Measurements from ENCODE around the gene RRAGC. TPM values are rescaled to one million over a fixed set of nuclear protein-coding genes. Genes with fewer than 3 reads are reported as not detected.
"Not testable (repeated sequence)": the region's sequence is repeated elsewhere in the genome, so short reads cannot be mapped to it uniquely, and the experiment has no call there.

Gene RRAGC
- total RNA-seq, 6 donors from 2014 or later, result 9.0 to 30.8 (median 24.9) TPM

DNA sequence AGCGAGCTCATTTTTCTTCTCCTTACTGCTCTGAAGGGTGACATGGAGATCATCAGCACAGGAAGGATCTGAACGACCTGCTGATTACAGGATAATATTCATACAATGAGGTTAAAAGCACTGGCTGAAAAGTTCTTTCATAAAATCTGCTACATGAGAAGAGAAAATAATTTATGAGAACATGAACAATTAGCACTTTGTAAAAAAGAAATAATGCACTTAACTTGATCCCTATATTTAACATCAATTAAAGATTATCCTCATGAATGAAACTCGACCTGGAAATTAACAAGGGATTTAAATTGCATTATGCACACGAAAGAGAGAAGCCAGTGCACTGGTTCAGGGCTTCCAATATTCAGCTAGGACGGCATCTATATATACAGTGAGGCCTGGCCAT is 46.6 kb downstream of the RRAGC start:
- Histone ChIP-seq H3K4me3 (no peak overlapping the region), H3K36me3 (no peaks in the 10 kb centered on the region), H3K9me3 (peaks cover 0 to 9% (median 0%) of the 10 kb centered on the region in 4 donors), H3K4me1 (peaks cover 2 to 13% (median 7%) of the 10 kb centered on the region in 4 donors), H3K27ac (no peak overlapping the region), H3K27me3 (peaks cover 0 to 23% (median 11%) of the 10 kb centered on the region in 4 donors)
- TF ChIP-seq POLR2A (IDR thresholded peaks at IDR 0.05), result no peak
- TF ChIP-seq, protein P1, sequence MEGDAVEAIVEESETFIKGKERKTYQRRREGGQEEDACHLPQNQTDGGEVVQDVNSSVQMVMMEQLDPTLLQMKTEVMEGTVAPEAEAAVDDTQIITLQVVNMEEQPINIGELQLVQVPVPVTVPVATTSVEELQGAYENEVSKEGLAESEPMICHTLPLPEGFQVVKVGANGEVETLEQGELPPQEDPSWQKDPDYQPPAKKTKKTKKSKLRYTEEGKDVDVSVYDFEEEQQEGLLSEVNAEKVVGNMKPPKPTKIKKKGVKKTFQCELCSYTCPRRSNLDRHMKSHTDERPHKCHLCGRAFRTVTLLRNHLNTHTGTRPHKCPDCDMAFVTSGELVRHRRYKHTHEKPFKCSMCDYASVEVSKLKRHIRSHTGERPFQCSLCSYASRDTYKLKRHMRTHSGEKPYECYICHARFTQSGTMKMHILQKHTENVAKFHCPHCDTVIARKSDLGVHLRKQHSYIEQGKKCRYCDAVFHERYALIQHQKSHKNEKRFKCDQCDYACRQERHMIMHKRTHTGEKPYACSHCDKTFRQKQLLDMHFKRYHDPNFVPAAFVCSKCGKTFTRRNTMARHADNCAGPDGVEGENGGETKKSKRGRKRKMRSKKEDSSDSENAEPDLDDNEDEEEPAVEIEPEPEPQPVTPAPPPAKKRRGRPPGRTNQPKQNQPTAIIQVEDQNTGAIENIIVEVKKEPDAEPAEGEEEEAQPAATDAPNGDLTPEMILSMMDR (IDR thresholded peaks at IDR 0.05), result no peak
- TF ChIP-seq EP300 (IDR thresholded peaks at IDR 0.05), result no peak
- TF ChIP-seq POLR2AphosphoS5 (IDR thresholded peaks at IDR 0.05), result no peak
- ATAC-seq (ENCODE audit: low FRiP score in 2 of 2) (no peak), DNase-seq (no peak)
- WGBS, 2 donors, result 50 to 67% methylated on average over 5 of the region's 5 CpGs

DNA sequence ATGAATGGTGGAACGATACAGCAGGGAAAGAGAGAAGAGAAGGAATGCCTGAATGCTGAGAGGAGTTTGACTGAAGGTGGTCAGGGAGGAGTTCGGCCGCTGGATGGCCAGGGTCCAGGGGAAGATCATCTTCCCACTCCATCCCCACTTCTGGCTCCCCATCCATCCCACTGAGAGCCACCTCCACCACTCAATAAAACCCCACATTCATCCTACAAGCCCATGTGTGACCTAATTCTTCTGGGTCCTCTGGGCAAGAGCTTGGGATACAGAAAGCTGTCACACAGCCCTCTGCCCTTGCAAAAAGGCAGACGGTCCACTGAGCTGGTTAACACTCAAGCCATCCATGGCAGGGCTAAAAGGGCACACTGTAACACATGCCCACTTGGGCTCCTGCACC is 48.1 kb downstream of the RRAGC start:
- not testable (repeated sequence) for H3K9me3 ChIP-seq; H3K27ac ChIP-seq; H3K36me3 ChIP-seq; H3K4me3 ChIP-seq; ATAC-seq (ENCODE audit: low FRiP score in 2 of 2); H3K27me3 ChIP-seq; DNase-seq; H3K4me1 ChIP-seq
- WGBS, 2 donors, result 71 to 86% methylated on average over 3 to 4 of the region's 4 CpGs

DNA sequence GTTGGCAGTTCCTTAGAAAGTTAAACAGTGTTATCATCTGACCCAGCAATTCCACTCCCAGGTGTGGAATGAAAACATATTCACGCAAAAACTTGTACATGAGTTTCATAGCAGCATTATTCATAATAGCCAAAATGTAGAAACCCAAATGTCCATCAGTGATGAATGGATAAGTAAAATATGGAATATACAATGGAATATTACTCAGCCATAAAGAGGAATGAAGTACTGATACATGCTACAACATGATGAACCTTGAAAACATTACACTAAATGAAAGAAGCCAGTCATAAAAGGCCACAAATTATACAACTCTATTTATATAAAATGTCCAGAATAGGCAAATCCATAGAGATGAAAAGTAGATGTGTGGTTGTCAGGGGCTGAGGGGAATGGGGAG is 53.5 kb downstream of the RRAGC start:
- Histone ChIP-seq H3K27ac (no peak overlapping the region), H3K4me1 (peaks cover 10 to 11% (median 10%) of the 10 kb centered on the region in 4 donors), H3K27me3 (peaks cover 0 to 25% (median 7%) of the 10 kb centered on the region in 4 donors), H3K9me3 (no peaks in the 10 kb centered on the region), H3K4me3 (no peak overlapping the region), H3K36me3 (no peaks in the 10 kb centered on the region)
- ATAC-seq (ENCODE audit: low FRiP score in 2 of 2) (no peak), DNase-seq (no peak)
- 88 to 100% methylated on average over 1 of the region's 1 CpG for WGBS, 2 donors
- TF ChIP-seq, protein P1 (IDR thresholded peaks at IDR 0.05), result no peak
- TF ChIP-seq EP300 (IDR thresholded peaks at IDR 0.05) (no peak), POLR2A (IDR thresholded peaks at IDR 0.05) (no peak), POLR2AphosphoS5 (IDR thresholded peaks at IDR 0.05) (no peak)

DNA sequence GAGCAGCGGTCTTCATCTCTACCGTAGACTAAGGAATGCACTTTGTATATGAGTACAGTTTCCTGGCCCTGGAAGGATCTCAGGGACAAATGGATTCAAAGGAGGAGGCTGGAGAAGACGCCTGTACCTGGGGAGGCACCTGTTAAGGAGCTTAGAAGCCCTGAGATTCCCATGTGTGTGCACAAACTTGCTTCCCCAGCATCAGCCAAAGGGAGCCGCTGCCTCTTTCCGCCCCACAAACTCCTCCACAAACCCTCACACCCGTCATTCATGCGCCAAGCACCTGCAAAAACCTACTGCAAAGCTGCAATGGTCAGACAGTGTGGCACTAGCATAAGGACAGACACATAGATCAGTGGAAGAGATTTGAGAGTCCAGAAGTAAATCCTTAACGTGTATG is 54.5 kb downstream of the RRAGC start:
- 55 to 65% methylated on average over 8 of the region's 8 CpGs for WGBS, 2 donors

DNA sequence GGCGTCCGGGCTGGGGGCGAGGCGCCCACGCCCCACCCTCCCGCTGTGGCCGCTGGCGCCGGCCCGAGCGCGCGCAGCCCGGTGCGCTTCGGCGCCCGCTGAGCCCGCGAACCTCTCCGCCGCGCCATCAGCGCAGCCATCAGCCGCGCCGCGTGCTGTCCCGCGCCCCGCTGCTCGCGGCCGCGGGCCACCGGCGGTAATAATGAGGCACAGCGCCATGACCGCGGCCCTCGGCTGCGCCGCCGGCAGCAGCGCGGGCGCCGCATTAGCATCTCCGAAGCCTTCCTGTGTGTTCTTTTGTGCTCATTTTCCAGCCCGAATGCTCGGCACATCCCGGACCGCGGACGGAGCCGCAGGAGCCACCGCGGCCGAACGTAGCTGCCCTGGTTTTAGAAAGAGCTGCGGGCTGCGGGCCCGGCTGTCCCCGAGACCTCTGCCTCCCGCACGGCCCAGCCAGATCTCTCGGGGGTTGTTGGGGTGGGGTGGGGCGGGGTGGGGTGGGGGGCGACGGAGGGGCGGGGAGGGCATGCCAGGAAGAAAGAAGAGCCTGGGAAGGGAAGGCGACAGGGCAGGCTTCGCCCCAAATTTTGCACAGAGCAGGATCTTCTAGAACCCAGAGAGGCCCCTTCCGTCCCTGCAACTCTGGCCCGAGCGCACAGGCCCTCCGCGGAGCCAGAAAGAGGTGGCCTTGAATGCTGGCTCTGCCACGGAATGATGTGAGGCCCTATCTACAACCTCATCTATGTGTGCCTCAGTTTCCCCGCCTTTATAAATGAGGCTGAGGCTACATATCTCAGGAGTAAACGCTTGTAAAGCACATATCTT is 55.3 kb downstream of the RRAGC start:
- Histone ChIP-seq H3K4me1 (peaks cover 10 to 11% (median 10%) of the 10 kb centered on the region in 4 donors), H3K27ac (no peak overlapping the region), H3K36me3 (no peaks in the 10 kb centered on the region), H3K9me3 (no peaks in the 10 kb centered on the region), H3K4me3 (peak overlapping the region in 3 of 4 donors; percentile 24 to 34 (median 32)), H3K27me3 (peaks cover 0 to 25% (median 7%) of the 10 kb centered on the region in 4 donors)
- DNase-seq, result peak in 1 of 2 donors; percentile 83
- 3 to 12% methylated on average over 14 to 64 of the region's 81 CpGs for WGBS, 2 donors
- TF ChIP-seq EP300 (IDR thresholded peaks at IDR 0.05) (no peak), POLR2AphosphoS5 (IDR thresholded peaks at IDR 0.05) (no peak), POLR2A (IDR thresholded peaks at IDR 0.05) (no peak)
- TF ChIP-seq, protein P1 (IDR thresholded peaks at IDR 0.05), result no peak
- ATAC-seq (ENCODE audit: low FRiP score in 2 of 2), result peak in 1 of 2 donors; percentile 32

More for the DNA sequence above, 54.5 kb downstream of the RRAGC start:
- no peak for DNase-seq
- TF ChIP-seq, protein P1 (IDR thresholded peaks at IDR 0.05), result no peak
- TF ChIP-seq EP300 (IDR thresholded peaks at IDR 0.05) (no peak), POLR2A (IDR thresholded peaks at IDR 0.05) (no peak), POLR2AphosphoS5 (IDR thresholded peaks at IDR 0.05) (no peak)
- no peak overlapping the region for H3K4me3 ChIP-seq
- no peak for ATAC-seq (ENCODE audit: low FRiP score in 2 of 2)
- H3K27ac ChIP-seq, result no peak overlapping the region
- peaks cover 0 to 25% (median 7%) of the 10 kb centered on the region in 4 donors for H3K27me3 ChIP-seq
- no peaks in the 10 kb centered on the region for H3K9me3 ChIP-seq
- peaks cover 10 to 11% (median 10%) of the 10 kb centered on the region in 4 donors for H3K4me1 ChIP-seq
- no peaks in the 10 kb centered on the region for H3K36me3 ChIP-seq
